Stimulated activated naive CD4-positive, alpha-beta T cell treated with Interleukin-2 at 50 U/mL for 16 hours (primary cell): ENCODE results near the gene KRTAP9-8.
"Not testable (repeated sequence)": the region's sequence is repeated elsewhere in the genome, so short reads cannot be mapped to it uniquely, and the experiment has no call there.

Experiments
- DNase-seq: peaks from one replicate; lab custom pipeline; 2025; lab: John Stamatoyannopoulos, UW

Gene KRTAP9-8, protein sequence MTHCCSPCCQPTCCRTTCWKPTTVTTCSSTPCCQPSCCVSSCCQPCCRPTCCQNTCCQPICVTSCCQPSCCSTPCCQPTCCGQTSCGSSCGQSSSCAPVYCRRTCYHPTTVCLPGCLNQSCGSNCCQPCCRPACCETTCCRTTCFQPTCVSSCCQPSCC

DNA sequence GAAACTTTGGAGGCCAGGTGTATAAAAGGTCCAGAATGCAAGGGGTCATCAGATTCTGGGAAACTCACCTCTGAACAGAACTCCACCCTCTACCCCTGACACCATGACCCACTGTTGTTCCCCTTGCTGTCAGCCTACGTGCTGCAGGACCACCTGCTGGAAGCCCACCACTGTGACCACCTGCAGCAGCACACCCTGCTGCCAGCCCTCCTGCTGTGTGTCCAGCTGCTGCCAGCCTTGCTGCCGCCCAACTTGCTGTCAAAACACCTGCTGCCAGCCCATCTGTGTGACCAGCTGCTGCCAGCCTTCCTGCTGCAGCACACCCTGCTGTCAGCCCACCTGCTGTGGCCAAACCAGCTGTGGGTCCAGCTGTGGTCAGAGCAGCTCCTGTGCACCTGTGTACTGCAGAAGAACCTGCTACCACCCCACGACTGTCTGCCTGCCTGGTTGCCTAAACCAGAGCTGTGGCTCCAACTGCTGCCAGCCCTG is at the start of gene KRTAP9-8:
Gene KRTAP9-8, plus strand, starts transcription at position 51 of the 489 bp plus-strand sequence. Its CDS starts 53 bp downstream, at position 104.
- DNase-seq: not testable (repeated sequence)

DNA sequence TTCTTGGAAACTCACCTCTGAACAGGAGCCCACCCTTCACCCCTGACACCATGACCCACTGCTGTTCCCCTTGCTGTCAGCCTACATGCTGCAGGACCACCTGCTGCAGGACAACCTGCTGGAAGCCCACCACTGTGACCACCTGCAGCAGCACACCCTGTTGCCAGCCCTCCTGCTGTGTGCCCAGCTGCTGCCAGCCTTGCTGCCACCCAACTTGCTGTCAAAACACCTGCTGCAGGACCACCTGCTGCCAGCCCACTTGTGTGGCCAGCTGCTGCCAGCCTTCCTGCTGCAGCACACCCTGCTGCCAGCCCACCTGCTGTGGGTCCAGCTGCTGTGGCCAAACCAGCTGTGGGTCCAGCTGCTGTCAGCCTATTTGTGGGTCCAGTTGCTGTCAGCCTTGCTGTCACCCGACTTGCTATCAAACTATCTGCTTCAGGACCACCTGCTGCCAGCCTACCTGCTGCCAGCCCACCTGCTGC is 47.9 kb upstream of the KRTAP9-8 start, which contains the start of gene KRTAP9-1:
Gene KRTAP9-1, plus strand, starts transcription at position 51 of the 482 bp plus-strand sequence. Its CDS starts 0 bp downstream, at position 51.
- DNase-seq: not testable (repeated sequence)

DNA sequence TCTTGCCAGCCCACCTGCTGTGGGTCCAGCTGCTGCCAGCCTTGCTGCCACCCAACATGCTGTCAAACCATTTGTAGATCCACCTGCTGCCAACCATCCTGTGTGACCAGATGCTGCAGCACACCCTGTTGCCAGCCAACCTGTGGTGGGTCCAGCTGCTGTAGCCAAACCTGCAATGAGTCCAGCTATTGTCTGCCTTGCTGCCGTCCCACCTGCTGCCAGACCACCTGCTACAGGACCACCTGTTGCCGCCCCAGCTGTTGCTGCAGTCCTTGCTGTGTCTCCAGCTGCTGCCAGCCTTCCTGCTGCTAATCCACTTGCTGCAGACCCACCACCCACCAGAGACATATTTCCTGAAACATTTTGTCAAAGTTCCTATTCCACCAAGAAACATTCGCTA is 47.5 kb upstream of the KRTAP9-8 start:
- no peak for DNase-seq

DNA sequence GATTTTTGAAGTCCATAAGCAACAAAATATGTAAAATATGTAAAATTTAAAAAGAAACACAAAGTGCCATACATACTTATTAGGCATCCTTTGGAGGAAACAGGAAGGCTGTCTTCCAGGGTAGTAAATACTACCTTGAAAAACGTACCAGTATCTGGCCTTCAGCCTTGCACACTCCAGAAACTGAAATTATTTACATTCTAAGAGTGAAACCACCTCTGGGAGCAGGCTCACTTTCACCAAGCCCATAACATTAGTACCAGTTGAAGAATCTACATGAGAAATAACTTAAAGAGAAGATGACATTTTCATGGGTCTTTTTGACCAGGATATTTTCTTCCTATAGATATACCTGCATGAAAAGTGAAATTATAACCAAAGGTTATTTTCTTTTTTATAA is 41.7 kb upstream of the KRTAP9-8 start:
- no peak for DNase-seq

DNA sequence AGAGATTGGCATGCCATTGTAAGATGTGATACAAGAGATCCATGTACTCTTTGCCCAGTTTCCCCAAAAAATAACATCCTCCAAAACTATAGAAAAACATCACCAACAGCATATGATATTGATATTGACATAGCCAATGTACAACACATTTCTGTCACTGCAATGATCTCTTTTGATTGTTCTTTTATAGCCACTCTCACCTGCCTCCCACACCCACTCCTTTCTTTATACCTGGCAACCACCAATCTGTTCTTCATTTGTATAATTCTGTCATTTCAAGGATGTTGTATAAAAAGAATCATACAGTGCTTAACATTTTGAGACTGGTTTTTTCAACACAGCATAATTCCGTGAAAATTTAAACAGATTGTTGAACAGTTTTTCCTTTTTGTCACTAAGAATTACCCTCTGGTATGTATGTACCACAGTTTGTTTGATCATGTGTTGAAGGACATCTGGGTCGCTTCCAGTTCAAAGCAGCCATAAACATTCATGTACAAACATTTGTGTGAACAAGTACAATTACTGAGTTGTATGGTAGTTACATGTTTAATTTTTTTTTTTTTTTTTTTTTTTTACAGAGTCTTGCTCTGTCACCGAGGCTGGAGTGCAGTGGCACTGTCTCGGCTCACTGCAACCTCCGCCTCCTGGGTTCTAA is 38.2 kb upstream of the KRTAP9-8 start:
- no peak for DNase-seq

DNA sequence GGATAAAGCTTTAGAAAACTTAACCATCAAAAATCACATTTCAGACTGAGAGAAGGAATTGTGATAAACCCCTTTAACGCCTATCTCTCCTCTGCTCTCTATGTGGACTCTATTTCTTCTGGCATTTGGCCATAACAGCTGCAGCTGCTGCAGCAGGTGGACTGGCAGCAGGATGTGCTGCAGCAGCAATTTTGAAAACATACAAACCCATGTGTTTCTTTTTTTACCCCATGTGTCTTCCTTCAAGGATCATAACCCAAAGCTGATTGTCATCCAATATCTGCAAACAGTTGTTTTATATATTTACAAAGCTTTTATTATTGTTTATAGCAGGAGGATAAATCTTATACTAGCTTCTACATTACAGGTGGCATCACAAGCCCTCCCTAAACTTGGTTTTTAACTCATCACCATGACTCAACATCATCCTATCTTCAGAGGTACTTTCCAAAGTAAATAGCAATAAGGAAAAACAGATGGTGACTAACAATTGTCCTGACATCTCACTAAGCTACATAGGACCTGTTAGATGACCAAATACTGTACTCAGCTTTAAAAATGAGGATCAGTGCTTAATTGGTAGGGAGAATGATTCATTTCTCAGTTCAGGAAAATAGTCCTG is 25.8 kb upstream of the KRTAP9-8 start:
- no peak for DNase-seq

DNA sequence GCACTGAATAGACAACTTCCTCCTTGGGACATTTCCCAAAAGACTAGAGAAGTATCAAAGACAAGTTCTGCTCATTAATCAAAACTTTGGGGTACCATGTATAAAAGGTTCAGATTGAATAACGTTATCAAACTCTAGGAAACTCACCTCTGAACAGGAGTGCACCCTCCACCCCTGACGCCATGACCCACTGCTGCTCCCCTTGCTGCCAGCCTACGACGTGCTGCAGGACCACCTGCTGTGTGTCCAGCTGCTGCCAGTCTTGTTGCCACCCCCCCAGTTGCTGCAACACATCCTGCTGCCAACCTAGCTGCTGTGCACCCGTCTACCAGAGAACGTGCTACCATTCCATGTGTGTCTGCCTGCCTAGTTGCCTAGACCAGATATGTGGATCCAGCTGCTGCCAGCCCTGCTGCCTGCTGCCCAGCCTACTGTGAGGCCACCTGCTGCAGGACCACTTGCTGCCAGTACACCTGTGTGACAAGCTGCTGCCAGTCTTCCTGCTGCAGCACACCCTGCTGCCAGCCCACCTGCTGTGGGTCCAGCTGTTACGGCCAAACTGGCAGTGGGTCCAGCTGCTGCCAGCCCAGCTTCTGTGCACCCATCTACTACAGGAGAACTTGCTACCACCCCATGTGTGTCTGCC is 25.2 kb upstream of the KRTAP9-8 start:
- DNase-seq: no peak

DNA sequence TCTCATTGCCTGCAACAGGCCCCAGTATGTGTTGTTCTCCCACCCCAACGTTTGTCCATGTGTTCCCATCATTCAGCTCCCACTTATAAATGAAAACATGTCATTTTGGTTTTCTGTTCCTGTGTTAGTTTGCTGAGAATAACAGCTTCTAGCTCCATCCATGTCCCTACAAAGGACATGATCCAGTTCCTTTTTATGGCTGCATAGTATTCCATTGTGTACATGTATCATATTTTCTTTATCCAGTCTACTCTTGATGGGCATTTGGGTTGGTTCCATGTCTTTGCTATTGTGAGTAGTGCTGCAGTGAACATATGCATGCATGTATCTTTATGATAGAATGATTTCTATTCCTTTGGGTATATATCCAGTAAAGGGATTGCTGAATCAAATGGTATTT is 22.1 kb upstream of the KRTAP9-8 start:
- DNase-seq: no peak

DNA sequence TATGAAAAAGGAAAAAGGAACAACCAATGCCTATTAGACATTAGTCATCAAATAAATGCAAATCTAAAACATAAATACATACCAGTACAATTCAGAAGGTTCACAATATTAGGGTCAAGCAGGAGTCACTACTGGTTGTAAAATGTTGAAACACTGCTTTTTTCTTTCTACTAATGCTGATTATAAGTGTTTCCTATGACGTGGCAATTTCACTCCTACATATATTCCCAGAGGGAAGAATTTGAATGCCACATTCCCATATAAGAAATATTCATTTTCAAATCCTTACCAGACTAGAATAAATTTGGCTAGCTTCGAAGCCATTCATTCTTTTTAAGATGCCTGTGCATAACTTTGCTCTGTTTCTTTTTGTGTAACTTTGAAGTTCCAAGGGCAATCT is 14.0 kb upstream of the KRTAP9-8 start:
- no peak for DNase-seq

DNA sequence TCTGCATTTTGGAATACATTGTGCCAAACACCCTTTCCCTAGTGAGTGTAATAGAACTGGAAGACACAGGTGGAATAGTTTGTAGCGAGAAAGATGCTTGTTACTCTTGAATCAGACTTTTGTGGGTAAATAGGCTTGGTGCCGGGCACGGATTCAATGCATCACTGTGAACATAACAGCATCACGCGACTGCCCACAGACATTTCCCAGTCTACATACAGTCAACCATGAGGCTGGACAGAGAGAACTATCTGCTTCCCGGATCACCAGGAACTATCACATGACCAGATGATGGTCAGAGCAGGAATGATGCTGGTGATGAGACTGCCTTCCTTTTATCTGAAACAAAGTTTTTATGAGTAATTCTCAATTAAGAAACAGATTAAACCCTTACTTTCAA is 11.7 kb upstream of the KRTAP9-8 start:
- no peak for DNase-seq

DNA sequence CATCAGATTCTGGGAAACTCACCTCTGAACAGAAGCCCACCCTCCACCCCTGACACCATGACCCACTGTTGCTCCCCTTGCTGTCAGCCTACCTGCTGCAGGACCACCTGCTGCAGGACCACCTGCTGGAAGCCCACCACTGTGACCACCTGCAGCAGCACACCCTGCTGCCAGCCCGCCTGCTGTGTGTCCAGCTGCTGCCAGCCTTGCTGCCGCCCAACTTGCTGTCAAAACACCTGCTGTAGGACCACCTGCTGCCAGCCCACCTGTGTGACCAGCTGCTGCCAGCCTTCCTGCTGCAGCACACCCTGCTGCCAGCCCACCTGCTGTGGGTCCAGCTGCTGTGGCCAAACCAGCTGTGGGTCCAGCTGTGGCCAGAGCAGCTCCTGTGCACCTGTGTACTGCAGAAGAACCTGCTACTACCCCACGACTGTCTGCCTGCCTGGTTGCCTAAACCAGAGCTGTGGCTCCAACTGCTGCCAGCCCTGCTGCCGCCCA is 11.2 kb upstream of the KRTAP9-8 start, which contains the start of gene KRTAP9-2:
Gene KRTAP9-2, plus strand, starts transcription at position 51 of the 498 bp plus-strand sequence. Its CDS starts 7 bp downstream, at position 58.
- not testable (repeated sequence) for DNase-seq

DNA sequence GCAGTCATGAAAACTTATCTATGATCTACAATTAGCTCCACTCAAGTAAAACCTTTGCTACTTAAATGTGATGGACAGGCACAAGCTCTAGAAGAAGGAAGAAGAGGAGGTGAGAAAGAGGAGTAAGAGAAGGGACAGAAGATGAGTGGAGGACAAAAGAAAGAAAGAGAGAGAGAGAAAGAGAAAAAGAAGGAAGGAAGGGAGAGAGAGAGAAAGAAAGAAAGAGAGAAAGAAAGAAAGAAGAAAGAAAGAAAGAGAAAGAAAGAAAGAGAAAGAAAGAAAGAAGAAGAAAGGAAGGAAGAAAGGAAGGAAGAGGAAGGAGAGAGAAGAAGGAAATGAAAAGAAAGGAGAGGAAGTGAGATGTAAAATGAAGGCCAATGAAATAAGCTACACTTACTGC is 7.7 kb upstream of the KRTAP9-8 start:
- DNase-seq: no peak

DNA sequence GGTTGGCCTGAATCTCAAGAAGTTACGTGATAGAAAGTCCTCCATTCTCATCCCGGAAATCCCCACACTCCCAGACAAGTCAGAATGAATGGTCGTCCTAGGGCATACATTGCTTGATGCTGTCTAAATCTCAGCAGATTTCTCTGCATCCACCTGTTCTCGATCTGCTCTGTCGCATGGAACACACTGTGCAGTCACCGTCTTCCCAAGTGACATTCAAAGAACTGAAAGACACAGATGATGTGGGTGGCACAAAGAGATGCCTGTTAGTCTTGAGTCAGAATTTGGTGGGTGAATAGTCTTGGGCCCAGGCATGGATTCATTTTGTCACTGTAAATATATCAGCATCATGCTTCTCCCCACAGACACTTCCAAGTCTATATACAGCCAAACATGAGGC is 6.1 kb upstream of the KRTAP9-8 start:
- no peak for DNase-seq

DNA sequence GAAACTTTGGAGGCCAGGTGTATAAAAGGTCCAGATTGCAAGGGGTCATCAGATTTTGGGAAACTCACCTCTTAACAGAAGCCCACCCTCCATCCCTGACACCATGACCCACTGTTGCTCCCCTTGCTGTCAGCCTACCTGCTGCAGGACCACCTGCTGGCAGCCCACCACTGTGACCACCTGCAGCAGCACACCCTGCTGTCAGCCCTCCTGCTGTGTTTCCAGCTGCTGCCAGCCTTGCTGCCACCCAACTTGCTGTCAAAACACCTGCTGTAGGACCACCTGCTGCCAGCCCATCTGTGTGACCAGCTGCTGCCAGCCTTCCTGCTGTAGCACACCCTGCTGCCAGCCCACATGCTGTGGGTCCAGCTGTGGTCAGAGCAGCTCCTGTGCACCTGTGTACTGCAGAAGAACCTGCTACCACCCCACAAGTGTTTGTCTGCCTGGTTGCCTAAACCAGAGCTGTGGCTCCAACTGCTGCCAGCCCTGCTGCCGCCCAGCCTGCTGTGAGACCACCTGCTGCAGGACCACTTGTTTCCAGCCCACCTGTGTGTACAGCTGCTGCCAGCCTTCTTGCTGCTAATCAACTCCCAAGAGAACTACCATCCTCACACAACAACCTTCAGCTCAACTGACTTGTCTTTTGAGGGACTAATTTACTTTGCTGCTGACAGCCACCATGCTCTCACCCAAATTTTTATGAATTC is 5.2 kb upstream of the KRTAP9-8 start, which contains the start of gene KRTAP9-3:
Gene KRTAP9-3, plus strand, starts transcription at position 51 of the 707 bp plus-strand sequence. Its CDS starts 53 bp downstream, at position 104.
- DNase-seq: not testable (repeated sequence)

DNA sequence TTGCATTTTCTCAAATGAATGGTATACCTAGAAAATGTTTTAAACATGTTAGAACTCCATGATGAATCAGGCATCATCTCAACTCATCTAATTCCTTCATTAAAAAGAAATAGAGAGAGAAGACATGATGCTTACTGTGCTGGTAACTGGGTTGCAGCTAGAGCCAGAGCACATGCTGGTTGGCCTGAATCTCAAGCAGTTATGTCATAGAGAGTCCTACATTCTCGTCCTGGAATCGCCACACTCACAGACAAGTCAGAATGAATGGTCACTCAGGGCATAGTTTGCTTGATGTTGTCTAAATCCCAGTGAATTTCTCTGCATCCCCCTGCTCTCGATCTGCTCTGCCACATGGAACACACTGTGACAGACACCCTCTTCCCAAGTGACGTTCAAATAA is 683 bp upstream of the KRTAP9-8 start:
- not testable (repeated sequence) for DNase-seq

DNA sequence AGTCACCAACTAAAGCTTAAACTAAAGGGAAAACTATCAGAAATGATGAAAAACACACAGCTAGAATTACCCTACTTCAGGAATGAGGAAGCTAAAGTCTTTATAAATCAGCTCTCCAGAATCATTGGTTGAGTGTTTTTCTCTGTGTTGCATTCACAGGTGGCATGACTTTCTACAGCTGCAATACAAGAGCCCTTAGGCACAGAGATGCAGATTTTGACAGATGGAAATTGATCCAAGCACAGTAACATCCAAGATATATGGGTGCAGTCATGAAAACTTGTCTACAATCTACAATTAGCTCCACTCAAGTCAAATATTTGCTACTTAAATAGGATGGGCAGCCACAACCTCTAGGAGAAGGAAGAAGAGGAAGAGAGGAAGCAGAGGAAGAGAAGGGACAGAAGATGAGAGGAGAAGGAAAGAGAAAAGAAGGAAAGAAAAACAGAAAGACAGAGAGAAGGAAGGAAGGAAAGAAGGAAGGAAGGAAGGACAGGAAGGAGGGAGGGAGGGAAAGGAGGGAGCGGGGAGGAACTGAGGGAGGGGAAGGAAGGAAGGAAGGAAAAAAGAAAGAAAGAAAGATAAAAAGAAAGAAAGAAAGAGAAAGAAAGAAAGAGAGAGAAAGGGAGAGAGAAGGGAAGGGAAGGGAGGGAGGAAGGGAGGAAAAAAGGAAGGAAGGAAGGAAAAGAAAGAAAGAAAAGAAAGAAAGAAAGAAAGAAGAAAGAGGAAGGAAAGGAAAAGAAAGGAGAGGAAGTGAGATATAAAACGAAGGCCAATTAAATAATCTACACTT is 9.4 kb downstream of the KRTAP9-8 start:
- DNase-seq: not testable (repeated sequence)

DNA sequence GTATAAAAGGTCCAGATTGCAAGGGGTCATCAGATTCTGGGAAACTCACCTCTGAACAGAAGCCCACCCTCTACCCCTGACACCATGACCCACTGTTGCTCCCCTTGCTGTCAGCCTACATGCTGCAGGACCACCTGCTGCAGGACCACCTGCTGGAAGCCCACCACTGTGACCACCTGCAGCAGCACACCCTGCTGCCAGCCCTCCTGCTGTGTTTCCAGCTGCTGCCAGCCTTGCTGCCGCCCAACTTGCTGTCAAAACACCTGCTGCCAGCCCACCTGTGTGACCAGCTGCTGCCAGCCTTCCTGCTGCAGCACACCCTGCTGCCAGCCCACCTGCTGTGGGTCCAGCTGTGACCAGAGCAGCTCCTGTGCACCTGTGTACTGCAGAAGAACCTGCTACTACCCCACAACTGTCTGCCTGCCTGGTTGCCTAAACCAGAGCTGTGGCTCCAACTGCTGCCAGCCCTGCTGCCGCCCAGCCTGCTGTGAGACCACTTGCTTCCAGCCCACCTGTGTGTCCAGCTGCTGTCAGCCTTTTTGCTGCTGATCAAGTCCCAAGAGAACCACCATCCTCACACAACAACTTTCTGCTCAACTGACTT is 11.9 kb downstream of the KRTAP9-8 start, which contains the start of gene KRTAP9-4:
Gene KRTAP9-4, plus strand, starts transcription at position 51 of the 604 bp plus-strand sequence. Its CDS starts 34 bp downstream, at position 85.
- DNase-seq: not testable (repeated sequence)

DNA sequence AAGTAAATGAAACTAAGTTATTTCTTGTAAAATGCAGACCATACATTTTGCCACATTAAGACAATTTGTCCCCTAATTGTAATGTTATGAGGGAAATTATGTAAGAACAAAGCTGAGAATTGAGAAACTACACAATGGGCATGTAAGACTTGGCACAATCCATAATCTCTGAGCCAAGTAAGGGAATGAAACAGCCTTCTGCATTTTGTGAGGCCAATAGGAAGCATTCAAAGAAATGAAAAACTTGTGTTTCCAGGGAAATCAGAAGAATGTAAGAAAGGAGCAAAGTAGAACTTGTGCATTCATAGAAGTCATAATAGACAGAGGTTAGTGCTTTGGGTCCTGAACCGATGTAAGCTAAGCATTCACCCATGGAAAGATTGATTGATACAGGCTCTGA is 13.5 kb downstream of the KRTAP9-8 start:
- no peak for DNase-seq

DNA sequence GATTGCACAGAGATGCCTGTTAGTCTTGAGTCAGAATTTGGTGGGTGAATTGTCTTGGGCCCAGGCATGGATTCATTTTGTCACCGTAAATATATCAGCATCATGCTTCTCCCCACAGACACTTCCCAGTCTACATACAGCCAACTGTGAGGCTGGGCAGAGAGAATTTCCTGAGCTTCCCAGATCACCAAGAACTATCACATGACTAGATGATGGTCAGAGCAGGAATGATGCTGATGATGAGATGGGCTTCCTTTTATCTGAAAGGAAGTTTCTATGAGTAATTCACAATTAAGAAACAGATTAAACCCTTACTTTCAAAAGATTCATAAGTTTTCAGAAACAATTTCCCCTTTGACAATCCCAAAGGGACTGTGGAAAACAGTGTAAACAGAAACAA is 17.1 kb downstream of the KRTAP9-8 start:
- DNase-seq: no peak
